ENCODE results near the gene RYR2.

- TF ChIP-seq CTCF (conservative IDR thresholded peaks at IDR 0.05; ENCODE audit: low read length) (no peak), EZH2phosphoT487 (IDR thresholded peaks at IDR 0.05; ENCODE audit: borderline replicate concordance, low read depth, low read length) (no peak)
Measured at GRCh38 chr1:237673631-237674030, 631.6 kb downstream of the RYR2 start.
